ENCODE measurements around the gene BRK1. TPM values are rescaled to one million over a fixed set of nuclear protein-coding genes. Genes with fewer than 3 reads are reported as not detected.
A peak's percentile ranks its signal among the peaks of the same experiment; 100 is the strongest.

The BRK1 gene
- total RNA-seq, 1 experiment from 2014 or later, result 123 TPM

DNA sequence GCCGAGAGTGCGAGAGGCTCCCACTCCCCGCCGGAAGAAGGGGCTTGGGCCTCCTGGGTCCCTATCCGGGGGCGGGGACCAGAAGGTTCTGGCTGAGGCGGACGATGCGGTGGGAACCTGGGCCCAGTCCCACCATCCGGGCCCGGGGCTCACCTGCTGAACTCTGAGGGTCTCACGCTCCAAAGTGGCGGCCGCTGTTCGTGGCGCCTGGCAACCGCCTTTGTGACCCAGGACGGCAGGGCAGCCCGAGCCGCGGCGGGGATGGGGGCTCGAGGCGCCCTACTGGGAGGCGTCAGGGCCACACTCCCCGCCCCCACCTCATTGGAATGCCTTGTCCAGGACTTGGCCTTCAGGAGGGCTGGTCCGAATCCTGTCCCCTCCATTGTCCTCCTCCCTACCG, 7.4 kb upstream of the BRK1 start, which contains the start of gene FANCD2OS:
FANCD2OS (minus strand) TSS at position 165 of the 400 bp plus-strand sequence. CDS start 3,481 bp downstream, outside the sequence.
- POLR2A ChIA-PET (ENCODE audit: low non-redundant PET), result no interaction called here
- no TSS peak for BruUV-seq (replicated peaks)
- TF ChIP-seq, protein P1, sequence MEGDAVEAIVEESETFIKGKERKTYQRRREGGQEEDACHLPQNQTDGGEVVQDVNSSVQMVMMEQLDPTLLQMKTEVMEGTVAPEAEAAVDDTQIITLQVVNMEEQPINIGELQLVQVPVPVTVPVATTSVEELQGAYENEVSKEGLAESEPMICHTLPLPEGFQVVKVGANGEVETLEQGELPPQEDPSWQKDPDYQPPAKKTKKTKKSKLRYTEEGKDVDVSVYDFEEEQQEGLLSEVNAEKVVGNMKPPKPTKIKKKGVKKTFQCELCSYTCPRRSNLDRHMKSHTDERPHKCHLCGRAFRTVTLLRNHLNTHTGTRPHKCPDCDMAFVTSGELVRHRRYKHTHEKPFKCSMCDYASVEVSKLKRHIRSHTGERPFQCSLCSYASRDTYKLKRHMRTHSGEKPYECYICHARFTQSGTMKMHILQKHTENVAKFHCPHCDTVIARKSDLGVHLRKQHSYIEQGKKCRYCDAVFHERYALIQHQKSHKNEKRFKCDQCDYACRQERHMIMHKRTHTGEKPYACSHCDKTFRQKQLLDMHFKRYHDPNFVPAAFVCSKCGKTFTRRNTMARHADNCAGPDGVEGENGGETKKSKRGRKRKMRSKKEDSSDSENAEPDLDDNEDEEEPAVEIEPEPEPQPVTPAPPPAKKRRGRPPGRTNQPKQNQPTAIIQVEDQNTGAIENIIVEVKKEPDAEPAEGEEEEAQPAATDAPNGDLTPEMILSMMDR (conservative IDR thresholded peaks at IDR 0.05; ENCODE audit: low read depth, low read length), result no peak
- no peak for TF ChIP-seq EZH2 (IDR thresholded peaks at IDR 0.05; ENCODE audit: borderline replicate concordance, low read depth, low read length, poor library complexity, severe bottlenecking)
- no peaks in the 10 kb centered on the region for H3K27me3 ChIP-seq (replicated peaks; ENCODE audit: insufficient read depth, low read depth, low read length, poor library complexity)
- H3K4me3 ChIP-seq (ENCODE audit: low read depth, low read length, poor library complexity, severe bottlenecking), result no peak within 1 kb of the TSS
- CTCF ChIA-PET, result no interaction called here
- H3K36me3 ChIP-seq (ENCODE audit: insufficient read depth, low read length, poor library complexity, severe bottlenecking), result no peaks in the 10 kb centered on the region
- intact Hi-C loops (cut with micrococcal nuclease; ENCODE audit: unreplicated experiment), result no loop called here
- no peaks in the 10 kb centered on the region for H3K9me3 ChIP-seq (ENCODE audit: low read depth, low read length, poor library complexity, severe bottlenecking)
- no peak for DNase-seq (ENCODE audit: low spot score)
- H3K27ac ChIP-seq (ENCODE audit: low read depth, low read length, poor library complexity, severe bottlenecking), result no peak within 1 kb of the TSS
- no peaks in the 10 kb centered on the region for H3K4me1 ChIP-seq (ENCODE audit: insufficient read depth, low read length, poor library complexity, severe bottlenecking)

DNA sequence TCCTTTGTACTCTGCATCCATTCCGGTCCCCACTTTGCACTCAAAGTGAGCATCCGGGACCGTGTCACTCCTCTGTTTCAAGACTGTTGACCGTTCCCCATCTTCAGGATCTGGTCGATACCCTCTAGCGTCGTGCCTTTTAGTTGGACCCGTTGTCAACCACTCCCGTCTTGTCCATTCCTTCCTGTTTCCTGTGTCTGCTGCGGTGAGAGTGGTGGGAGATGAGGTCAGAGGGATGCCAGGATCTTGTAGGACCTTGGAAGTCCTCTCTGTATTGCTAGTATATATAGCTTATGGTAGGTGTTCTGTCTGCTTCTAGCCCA, 624 bp downstream of the BRK1 start:
- ChIA-PET CTCF (no interaction called here), POLR2A (ENCODE audit: low non-redundant PET) (interaction anchor here (0.7 kb wide), 1 partner anchor 15 kb away, joined by 4 read pairs; no protein-coding TSS in a partner anchor)
- DNase-seq (ENCODE audit: low spot score), result no peak
- peak overlapping the region; percentile 70 for H3K27ac ChIP-seq (ENCODE audit: low read depth, low read length, poor library complexity, severe bottlenecking)
- no TSS peak for BruUV-seq (replicated peaks)
- H3K27me3 ChIP-seq (replicated peaks; ENCODE audit: insufficient read depth, low read depth, low read length, poor library complexity), result no peaks in the 10 kb centered on the region
- H3K36me3 ChIP-seq (ENCODE audit: insufficient read depth, low read length, poor library complexity, severe bottlenecking), result peaks cover 3% of the 10 kb centered on the region
- H3K9me3 ChIP-seq (ENCODE audit: low read depth, low read length, poor library complexity, severe bottlenecking), result no peaks in the 10 kb centered on the region
- peak overlapping the region; percentile 86 for H3K4me3 ChIP-seq (ENCODE audit: low read depth, low read length, poor library complexity, severe bottlenecking)
- H3K4me1 ChIP-seq (ENCODE audit: insufficient read depth, low read length, poor library complexity, severe bottlenecking), result peaks cover 9% of the 10 kb centered on the region
- intact Hi-C loops (cut with micrococcal nuclease; ENCODE audit: unreplicated experiment), result no loop called here
- TF ChIP-seq EZH2 (IDR thresholded peaks at IDR 0.05; ENCODE audit: borderline replicate concordance, low read depth, low read length, poor library complexity, severe bottlenecking), result no peak
- TF ChIP-seq, protein P1 (conservative IDR thresholded peaks at IDR 0.05; ENCODE audit: low read depth, low read length), result no peak

DNA sequence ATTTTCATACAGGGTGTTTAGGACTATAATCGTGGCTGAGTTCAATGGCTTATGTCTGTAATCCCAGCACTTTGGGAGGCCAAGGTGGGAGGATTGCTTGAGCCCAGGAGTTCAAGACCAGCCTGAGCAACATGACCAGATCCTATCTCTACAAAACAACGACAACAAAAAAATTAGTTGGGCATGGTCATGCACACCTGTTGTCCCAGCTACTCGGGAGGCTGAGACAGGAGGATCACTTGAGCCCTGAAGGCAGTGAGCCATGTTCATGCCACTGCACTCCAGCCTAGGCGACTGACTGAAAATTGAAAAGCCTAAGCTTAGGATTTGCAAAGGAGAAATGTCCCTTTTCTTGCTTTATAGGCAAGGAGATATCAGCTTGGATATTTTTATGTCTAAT, 1.5 kb downstream of the BRK1 start:
- no peaks in the 10 kb centered on the region for H3K9me3 ChIP-seq (ENCODE audit: low read depth, low read length, poor library complexity, severe bottlenecking)
- no peak overlapping the region for H3K27ac ChIP-seq (ENCODE audit: low read depth, low read length, poor library complexity, severe bottlenecking)
- peaks cover 9% of the 10 kb centered on the region for H3K4me1 ChIP-seq (ENCODE audit: insufficient read depth, low read length, poor library complexity, severe bottlenecking)
- H3K4me3 ChIP-seq (ENCODE audit: low read depth, low read length, poor library complexity, severe bottlenecking), result peak overlapping the region; percentile 86
- BruUV-seq (replicated peaks), result no TSS peak
- ChIA-PET POLR2A (ENCODE audit: low non-redundant PET) (no interaction called here), CTCF (no interaction called here)
- no peak for DNase-seq (ENCODE audit: low spot score)
- no peak for TF ChIP-seq EZH2 (IDR thresholded peaks at IDR 0.05; ENCODE audit: borderline replicate concordance, low read depth, low read length, poor library complexity, severe bottlenecking)
- TF ChIP-seq, protein P1 (conservative IDR thresholded peaks at IDR 0.05; ENCODE audit: low read depth, low read length), result no peak
- H3K36me3 ChIP-seq (ENCODE audit: insufficient read depth, low read length, poor library complexity, severe bottlenecking), result peaks cover 3% of the 10 kb centered on the region
- H3K27me3 ChIP-seq (replicated peaks; ENCODE audit: insufficient read depth, low read depth, low read length, poor library complexity), result no peaks in the 10 kb centered on the region
- intact Hi-C loops (cut with micrococcal nuclease; ENCODE audit: unreplicated experiment), result no loop called here
